Type B pancreatic cell (in vitro differentiated cells): ENCODE measurements around the gene EFCAB11. TPM values are rescaled to one million over a fixed set of nuclear protein-coding genes. Genes with fewer than 3 reads are reported as not detected.

Source experiments
- DNase-seq: peaks from one replicate; pipeline ENCODE4 v3.0.0; 2021; ENCODE audit warnings: mixed read lengths; ENCODE audit not compliant: unreplicated experiment; ENCODE audit errors: extremely low spot score
- H3K27ac Mint-ChIP-seq: 2 replicates; pipeline ENCODE4 v1.8.0; 2021; ENCODE audit warnings: mild to moderate bottlenecking, mixed read lengths
- H3K27me3 Mint-ChIP-seq: 2 replicates; pipeline ENCODE4 v1.8.0; 2021; ENCODE audit warnings: mixed read lengths
- H3K36me3 Mint-ChIP-seq: 2 replicates; pipeline ENCODE4 v1.8.0; 2021; ENCODE audit warnings: mixed read lengths
- H3K4me1 Mint-ChIP-seq: one replicate; pipeline ENCODE4 v1.8.0; 2021; ENCODE audit warnings: mixed read lengths; ENCODE audit not compliant: unreplicated experiment
- H3K4me3 Mint-ChIP-seq: 2 replicates; pipeline ENCODE4 v1.8.0; 2021; ENCODE audit warnings: mild to moderate bottlenecking, mixed read lengths
- H3K9me3 Mint-ChIP-seq: 2 replicates; pipeline ENCODE4 v1.8.0; 2021; ENCODE audit warnings: mixed read lengths
- total RNA-seq: library from RNA; stranded (reverse); gene quantifications from 2 replicates; pipeline ENCODE4 v1.2.1, GENCODE V29; 2021; ENCODE audit warnings: low replicate concordance
- TF ChIP-seq, protein P1 (sequence below): fragments of 200-600 bp; sonication (generic); conservative IDR thresholded peaks from 2 replicates; pipeline ENCODE4 v1.5.0; 2021; ENCODE audit warnings: antibody characterized with exemption, mild to moderate bottlenecking

The EFCAB11 gene
- total RNA-seq, 1 donor from 2014 or later: 16.0 TPM

DNA sequence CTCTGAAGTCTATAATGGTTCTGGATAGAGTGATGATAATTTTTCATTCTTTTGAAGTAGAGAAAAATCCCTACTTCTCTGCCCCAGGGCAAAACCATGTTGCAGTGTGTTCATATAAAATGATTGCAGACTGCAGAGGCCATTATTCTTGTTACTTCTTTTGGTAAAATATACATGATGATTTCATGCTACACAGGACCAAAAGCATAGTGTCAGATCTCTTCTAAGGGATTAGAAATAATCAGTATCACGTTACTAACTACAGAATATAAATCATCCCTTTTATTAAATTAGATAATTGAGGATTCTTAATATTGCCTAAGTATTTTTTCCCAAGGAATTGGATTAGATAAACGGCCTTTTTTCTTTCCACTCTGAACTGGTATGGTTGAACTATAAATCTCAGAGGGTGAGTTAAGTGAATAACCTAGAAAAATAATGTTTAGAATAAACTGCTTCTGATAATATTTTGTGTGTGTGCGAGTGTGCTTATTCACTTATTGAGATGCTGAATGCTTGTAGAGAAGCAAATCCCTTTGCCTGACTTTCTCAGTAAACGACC is 156.2 kb downstream of the EFCAB11 start:
- DNase-seq: no peak
- no peaks in the 10 kb centered on the region for H3K36me3 Mint-ChIP-seq
- no peak overlapping the region for H3K27ac Mint-ChIP-seq
- H3K4me3 Mint-ChIP-seq: no peak overlapping the region
- H3K4me1 Mint-ChIP-seq: no peaks in the 10 kb centered on the region
- H3K27me3 Mint-ChIP-seq: no peaks in the 10 kb centered on the region
- TF ChIP-seq, protein P1, sequence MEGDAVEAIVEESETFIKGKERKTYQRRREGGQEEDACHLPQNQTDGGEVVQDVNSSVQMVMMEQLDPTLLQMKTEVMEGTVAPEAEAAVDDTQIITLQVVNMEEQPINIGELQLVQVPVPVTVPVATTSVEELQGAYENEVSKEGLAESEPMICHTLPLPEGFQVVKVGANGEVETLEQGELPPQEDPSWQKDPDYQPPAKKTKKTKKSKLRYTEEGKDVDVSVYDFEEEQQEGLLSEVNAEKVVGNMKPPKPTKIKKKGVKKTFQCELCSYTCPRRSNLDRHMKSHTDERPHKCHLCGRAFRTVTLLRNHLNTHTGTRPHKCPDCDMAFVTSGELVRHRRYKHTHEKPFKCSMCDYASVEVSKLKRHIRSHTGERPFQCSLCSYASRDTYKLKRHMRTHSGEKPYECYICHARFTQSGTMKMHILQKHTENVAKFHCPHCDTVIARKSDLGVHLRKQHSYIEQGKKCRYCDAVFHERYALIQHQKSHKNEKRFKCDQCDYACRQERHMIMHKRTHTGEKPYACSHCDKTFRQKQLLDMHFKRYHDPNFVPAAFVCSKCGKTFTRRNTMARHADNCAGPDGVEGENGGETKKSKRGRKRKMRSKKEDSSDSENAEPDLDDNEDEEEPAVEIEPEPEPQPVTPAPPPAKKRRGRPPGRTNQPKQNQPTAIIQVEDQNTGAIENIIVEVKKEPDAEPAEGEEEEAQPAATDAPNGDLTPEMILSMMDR: no peak
- H3K9me3 Mint-ChIP-seq: peaks cover 5% of the 10 kb centered on the region

DNA sequence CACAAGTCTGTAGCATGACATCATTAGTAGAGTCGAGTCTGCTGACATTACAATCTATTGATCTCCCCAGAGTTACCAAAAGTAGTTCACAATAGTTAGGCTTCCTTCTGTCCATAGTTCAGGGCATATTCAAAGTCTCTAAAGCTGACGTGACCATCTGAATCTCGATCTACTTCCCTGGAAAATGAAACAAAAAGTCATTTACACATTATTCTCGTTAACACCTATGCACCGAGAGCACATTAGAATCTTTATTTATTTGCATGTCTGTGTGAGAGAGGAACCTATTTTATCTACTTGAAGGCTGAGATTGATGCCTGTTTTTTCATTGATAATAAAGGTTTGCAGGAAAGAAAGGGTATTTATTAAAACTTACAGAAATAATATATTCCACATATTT is 157.4 kb downstream of the EFCAB11 start:
- H3K4me1 Mint-ChIP-seq: peaks cover 6% of the 10 kb centered on the region
- DNase-seq: no peak
- peaks cover 4% of the 10 kb centered on the region for H3K36me3 Mint-ChIP-seq
- TF ChIP-seq, protein P1: no peak
- no peaks in the 10 kb centered on the region for H3K27me3 Mint-ChIP-seq
- no peak overlapping the region for H3K27ac Mint-ChIP-seq
- H3K9me3 Mint-ChIP-seq: peaks cover 5% of the 10 kb centered on the region
- no peak overlapping the region for H3K4me3 Mint-ChIP-seq

GRCh38 chr14:89794096-89794495 is 160.4 kb downstream of the EFCAB11 start:
- no peak for DNase-seq
- H3K27ac Mint-ChIP-seq: no peak overlapping the region
- H3K27me3 Mint-ChIP-seq: no peaks in the 10 kb centered on the region
- H3K4me3 Mint-ChIP-seq: no peak overlapping the region
- peaks cover 4% of the 10 kb centered on the region for H3K36me3 Mint-ChIP-seq
- TF ChIP-seq, protein P1: no peak
- H3K4me1 Mint-ChIP-seq: peaks cover 9% of the 10 kb centered on the region
- H3K9me3 Mint-ChIP-seq: no peaks in the 10 kb centered on the region

DNA sequence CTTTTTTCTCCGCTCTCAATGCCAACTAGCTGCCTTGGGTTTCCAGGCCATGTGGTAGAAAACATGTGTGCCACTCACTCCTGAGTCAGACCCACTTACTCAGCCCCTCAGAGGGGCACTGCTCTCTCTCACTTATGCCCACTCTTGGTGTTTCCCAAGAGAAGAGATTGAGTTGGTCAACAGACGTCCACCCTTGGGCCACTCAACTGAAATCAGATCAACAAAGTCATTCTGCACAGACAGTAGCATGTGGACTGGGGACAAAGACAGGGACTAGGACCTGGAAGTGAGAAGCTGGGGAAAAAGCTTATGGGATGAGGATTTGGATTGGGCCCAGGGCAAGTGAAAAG is 161.2 kb downstream of the EFCAB11 start:
- DNase-seq: no peak
- Mint-ChIP-seq H3K4me1 (peaks cover 9% of the 10 kb centered on the region), H3K4me3 (no peak overlapping the region), H3K36me3 (peaks cover 4% of the 10 kb centered on the region), H3K27ac (no peak overlapping the region), H3K9me3 (no peaks in the 10 kb centered on the region), H3K27me3 (no peaks in the 10 kb centered on the region)
- TF ChIP-seq, protein P1: no peak

GRCh38 chr14:89792489-89793366 is 161.8 kb downstream of the EFCAB11 start:
- no peak for DNase-seq
- no peak overlapping the region for H3K27ac Mint-ChIP-seq

More at GRCh38 chr14:89792489-89793366, 161.8 kb downstream of the EFCAB11 start:
- no peak overlapping the region for H3K4me3 Mint-ChIP-seq
- peaks cover 4% of the 10 kb centered on the region for H3K36me3 Mint-ChIP-seq
- no peaks in the 10 kb centered on the region for H3K9me3 Mint-ChIP-seq
- TF ChIP-seq, protein P1: no peak
- H3K4me1 Mint-ChIP-seq: peaks cover 9% of the 10 kb centered on the region
- no peaks in the 10 kb centered on the region for H3K27me3 Mint-ChIP-seq
